Erythroblast (primary cell): Measurements from ENCODE around the gene SLC12A5.

ENCODE experiments used
- GATA1 ChIP-seq: IDR thresholded peaks from 2 replicates; pipeline ENCODE4 v1.6.1; 2011; ENCODE audit warnings: low read depth, mild to moderate bottlenecking, control low read depth, low read length, moderate library complexity
- POLR2A ChIP-seq: IDR thresholded peaks from 2 replicates; pipeline ENCODE4 v1.6.1; 2011; ENCODE audit warnings: mild to moderate bottlenecking, low read length

- TF ChIP-seq POLR2A (no peak), GATA1 (no peak)
Measured at GRCh38 chr20:46073443-46073842, 44.4 kb downstream of the SLC12A5 start.
